GM12864 (cell line): ENCODE results near the gene CIC.

Experiments
- DNase-seq: peaks from one replicate; pipeline ENCODE4 v3.0.0-alpha.2; 2011; ENCODE audit warnings: low read depth
- H3K4me3 ChIP-seq: 2 replicates; pipeline ENCODE4 v1.5.1; 2011; ENCODE audit warnings: mild to moderate bottlenecking, low read depth, low read length, control low read depth
- CTCF ChIP-seq: IDR thresholded peaks from 2 replicates; pipeline ENCODE4 v1.5.1; 2011; ENCODE audit warnings: low read depth, mild to moderate bottlenecking, moderate library complexity, low read length, control low read depth, inconsistent platforms; ENCODE audit errors: missing control alignments

CIC gene

GRCh38 chr19:42234364-42234763, 34.7 kb upstream of the CIC start:
- TF ChIP-seq CTCF: no peak
- no peak for DNase-seq
- H3K4me3 ChIP-seq: no peak overlapping the region

GRCh38 chr19:42235181-42235580, 33.9 kb upstream of the CIC start:
- no peak for TF ChIP-seq CTCF
- DNase-seq: no peak
- H3K4me3 ChIP-seq: no peak overlapping the region

GRCh38 chr19:42239544-42240220, 29.4 kb upstream of the CIC start:
- no peak overlapping the region for H3K4me3 ChIP-seq
- no peak for DNase-seq
- TF ChIP-seq CTCF: no peak

GRCh38 chr19:42241279-42241678, 27.8 kb upstream of the CIC start:
- DNase-seq: no peak
- TF ChIP-seq CTCF: no peak
- peak overlapping the region; percentile 69 for H3K4me3 ChIP-seq

- H3K4me3 ChIP-seq: peak overlapping the region; percentile 69
- DNase-seq: no peak
- TF ChIP-seq CTCF: no peak
Measured at GRCh38 chr19:42242069-42242511, 27.0 kb upstream of the CIC start.

- no peak for TF ChIP-seq CTCF
- peak within 1 kb of the TSS; percentile 69 for H3K4me3 ChIP-seq
- peak; percentile 98 for DNase-seq
Measured at GRCh38 chr19:42242512-42243409, 26.3 kb upstream of the CIC start, which contains the start of gene GSK3A. Gene GSK3A, minus strand, starts transcription at chr19:42242602. Its CDS starts 137 bp downstream, at chr19:42242465.
